Gastrocnemius medialis (tissue), 4 donors: ENCODE measurements around the gene TLL2. TPM values are rescaled to one million over a fixed set of nuclear protein-coding genes. Genes with fewer than 3 reads are reported as not detected.

Experiments used
- ATAC-seq, 2 donors: fragments of 150-250 bp; one replicate each; pipeline ENCODE4 v1.9.1; 2016
- DNase-seq, 2 donors: peaks; one replicate each; pipeline ENCODE4 v3.0.0-alpha.2; 2019
- H3K27ac ChIP-seq, 4 donors: fragments of 200-600 bp; sonication (generic); 1 replicate in 1 of 4; 2 replicates in 3 of 4; pipeline ENCODE4 v1.5.1; 2016 to 2018; ENCODE audit warnings: mild to moderate bottlenecking in 2 of 4, moderate library complexity in 1 of 4
- H3K27me3 ChIP-seq, 3 donors: fragments of 200-600 bp; sonication (generic) in 2 of 3; 1 replicate in 1 of 3; 2 replicates in 2 of 3; pipeline versions ENCODE4 v1.5.1 to v1.6.0; 2016 to 2019; ENCODE audit warnings: mild to moderate bottlenecking in 1 of 3, moderate library complexity in 1 of 3
- H3K36me3 ChIP-seq, 2 donors: fragments of 200-600 bp; sonication (generic) in 1 of 2; one replicate each; pipeline ENCODE4 v1.5.1; 2017 to 2018
- H3K4me1 ChIP-seq, 2 donors: fragments of 200-600 bp; sonication (generic) in 1 of 2; one replicate each; pipeline ENCODE4 v1.5.1; 2016 to 2017; ENCODE audit warnings: mild to moderate bottlenecking in 2 of 2
- H3K4me3 ChIP-seq, 4 donors: fragments of 200-600 bp; sonication (generic) in 3 of 4; 1 replicate in 1 of 4; 2 replicates in 3 of 4; pipeline ENCODE4 v1.5.1; 2016 to 2019; ENCODE audit warnings: mild to moderate bottlenecking in 2 of 4
- H3K9me3 ChIP-seq, 3 donors: fragments of 200-600 bp; sonication (generic) in 2 of 3; 1 replicate in 1 of 3; 2 replicates in 2 of 3; pipeline ENCODE4 v1.5.1; 2016 to 2019
- POLR2A ChIP-seq, 2 donors: fragments of 450-650 bp; IDR thresholded peaks; one replicate each; pipeline ENCODE4 v1.6.1; 2017; ENCODE audit warnings: antibody characterized with exemption in 2 of 2, mild to moderate bottlenecking in 2 of 2, moderate library complexity in 2 of 2
- in situ Hi-C, 4 donors: fragments of 200-750 bp; cut with MboI; loops; one replicate each; pipeline versions ENCODE4 v1.15.0 to v1.8.0; 2017; ENCODE audit warnings: low sequenced_read_pairs in 4 of 4
- intact Hi-C: fragments of 100-400 bp; cut with DNase I; formaldehyde crosslinking; loops from one replicate; pipeline ENCODE4 v1.15.1; 2023; ENCODE audit warnings: low total_unique reads
- total RNA-seq, 4 donors: library from RNA; depleted of rRNA; stranded (reverse); fragments of >200 nt; gene quantifications; one replicate each; pipeline versions ENCODE4 v1.1.0 to v1.2.3, GENCODE V29; 2016
- TF ChIP-seq, protein P1 (sequence below), 5 experiments: fragments of 450-650 bp in 3 of 5; fragments of 200-600 bp in 2 of 5; sonication (generic) in 2 of 5; IDR thresholded peaks in 4 of 5; conservative IDR thresholded peaks in 1 of 5; 1 replicate in 4 of 5; 2 replicates in 1 of 5; pipeline ENCODE4 v1.5.1; 2016 to 2019; ENCODE audit warnings: antibody characterized with exemption in 5 of 5, mild to moderate bottlenecking in 3 of 5, moderate library complexity in 3 of 5

TLL2 gene
- total RNA-seq, 4 donors from 2014 or later, result 0.10 to 1.0 (median 0.44) TPM; not detected in 1

DNA sequence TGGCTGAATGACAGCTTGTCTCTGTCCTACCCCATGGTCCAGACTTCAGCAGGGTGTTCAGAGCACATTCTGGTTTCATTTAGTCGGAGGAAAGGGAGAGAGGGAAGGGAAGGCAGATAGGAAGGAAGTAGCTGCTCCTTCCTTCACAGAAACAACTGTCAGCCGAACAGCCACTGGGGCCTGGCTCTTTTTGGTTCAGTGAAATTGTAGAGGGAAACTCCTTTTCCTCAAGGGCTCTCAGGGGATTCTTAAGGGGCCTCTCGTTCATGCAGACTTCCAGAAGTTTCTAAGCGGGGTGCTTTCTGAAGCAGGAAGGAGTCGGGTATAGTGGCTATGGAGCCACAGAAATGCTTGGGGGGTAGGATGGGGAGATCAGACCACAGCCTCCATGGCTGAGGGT, 56.4 kb downstream of the TLL2 start:
- H3K9me3 ChIP-seq, result no peaks in the 10 kb centered on the region
- in situ Hi-C loops (no loop called here), intact Hi-C loops (no loop called here)
- DNase-seq, result no peak
- no peak overlapping the region for H3K27ac ChIP-seq
- H3K27me3 ChIP-seq, result no peaks in the 10 kb centered on the region
- no peak for ATAC-seq
- H3K36me3 ChIP-seq, result no peaks in the 10 kb centered on the region
- no peak overlapping the region for H3K4me3 ChIP-seq
- TF ChIP-seq, protein P1, sequence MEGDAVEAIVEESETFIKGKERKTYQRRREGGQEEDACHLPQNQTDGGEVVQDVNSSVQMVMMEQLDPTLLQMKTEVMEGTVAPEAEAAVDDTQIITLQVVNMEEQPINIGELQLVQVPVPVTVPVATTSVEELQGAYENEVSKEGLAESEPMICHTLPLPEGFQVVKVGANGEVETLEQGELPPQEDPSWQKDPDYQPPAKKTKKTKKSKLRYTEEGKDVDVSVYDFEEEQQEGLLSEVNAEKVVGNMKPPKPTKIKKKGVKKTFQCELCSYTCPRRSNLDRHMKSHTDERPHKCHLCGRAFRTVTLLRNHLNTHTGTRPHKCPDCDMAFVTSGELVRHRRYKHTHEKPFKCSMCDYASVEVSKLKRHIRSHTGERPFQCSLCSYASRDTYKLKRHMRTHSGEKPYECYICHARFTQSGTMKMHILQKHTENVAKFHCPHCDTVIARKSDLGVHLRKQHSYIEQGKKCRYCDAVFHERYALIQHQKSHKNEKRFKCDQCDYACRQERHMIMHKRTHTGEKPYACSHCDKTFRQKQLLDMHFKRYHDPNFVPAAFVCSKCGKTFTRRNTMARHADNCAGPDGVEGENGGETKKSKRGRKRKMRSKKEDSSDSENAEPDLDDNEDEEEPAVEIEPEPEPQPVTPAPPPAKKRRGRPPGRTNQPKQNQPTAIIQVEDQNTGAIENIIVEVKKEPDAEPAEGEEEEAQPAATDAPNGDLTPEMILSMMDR (IDR thresholded peaks at IDR 0.05 in 4 of 5, conservative IDR thresholded peaks at IDR 0.05 in 1 of 5), result no peak
- no peak for TF ChIP-seq POLR2A (IDR thresholded peaks at IDR 0.05)
- H3K4me1 ChIP-seq, result no peaks in the 10 kb centered on the region

DNA sequence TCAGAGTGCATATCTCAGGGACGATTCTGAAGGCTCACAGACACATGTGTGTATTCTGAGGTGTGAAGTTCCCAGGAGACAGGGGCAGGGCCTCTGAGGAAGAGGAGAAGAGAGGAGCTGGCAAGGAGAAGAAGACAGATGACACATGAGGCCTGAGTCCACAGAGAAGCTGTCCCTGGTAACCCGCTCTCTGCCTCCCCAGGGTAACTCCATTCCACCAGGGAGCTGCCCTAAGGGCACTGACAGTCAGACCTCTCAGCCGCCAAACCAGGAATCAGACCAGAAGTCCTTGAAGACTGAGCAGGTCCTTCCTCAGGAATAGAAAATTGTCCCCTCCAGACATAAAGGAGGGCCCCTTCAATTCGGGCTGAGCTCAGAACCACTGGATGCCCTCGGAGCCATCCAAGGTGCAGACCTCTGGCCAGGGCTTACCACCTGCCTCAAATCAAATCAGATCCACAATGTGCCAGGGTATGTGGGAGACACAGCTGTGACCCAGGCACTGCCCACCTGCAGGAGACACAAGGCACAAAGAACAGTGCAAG, 57.4 kb downstream of the TLL2 start:
- in situ Hi-C loops (no loop called here), intact Hi-C loops (no loop called here)
- no peaks in the 10 kb centered on the region for H3K4me1 ChIP-seq
- H3K9me3 ChIP-seq, result no peaks in the 10 kb centered on the region
- no peak overlapping the region for H3K27ac ChIP-seq
- ATAC-seq, result no peak
- no peak for DNase-seq
- no peak overlapping the region for H3K4me3 ChIP-seq
- H3K27me3 ChIP-seq, result no peaks in the 10 kb centered on the region
- H3K36me3 ChIP-seq, result no peaks in the 10 kb centered on the region
- TF ChIP-seq POLR2A (IDR thresholded peaks at IDR 0.05), result no peak
- TF ChIP-seq, protein P1 (IDR thresholded peaks at IDR 0.05 in 4 of 5, conservative IDR thresholded peaks at IDR 0.05 in 1 of 5), result no peak

DNA sequence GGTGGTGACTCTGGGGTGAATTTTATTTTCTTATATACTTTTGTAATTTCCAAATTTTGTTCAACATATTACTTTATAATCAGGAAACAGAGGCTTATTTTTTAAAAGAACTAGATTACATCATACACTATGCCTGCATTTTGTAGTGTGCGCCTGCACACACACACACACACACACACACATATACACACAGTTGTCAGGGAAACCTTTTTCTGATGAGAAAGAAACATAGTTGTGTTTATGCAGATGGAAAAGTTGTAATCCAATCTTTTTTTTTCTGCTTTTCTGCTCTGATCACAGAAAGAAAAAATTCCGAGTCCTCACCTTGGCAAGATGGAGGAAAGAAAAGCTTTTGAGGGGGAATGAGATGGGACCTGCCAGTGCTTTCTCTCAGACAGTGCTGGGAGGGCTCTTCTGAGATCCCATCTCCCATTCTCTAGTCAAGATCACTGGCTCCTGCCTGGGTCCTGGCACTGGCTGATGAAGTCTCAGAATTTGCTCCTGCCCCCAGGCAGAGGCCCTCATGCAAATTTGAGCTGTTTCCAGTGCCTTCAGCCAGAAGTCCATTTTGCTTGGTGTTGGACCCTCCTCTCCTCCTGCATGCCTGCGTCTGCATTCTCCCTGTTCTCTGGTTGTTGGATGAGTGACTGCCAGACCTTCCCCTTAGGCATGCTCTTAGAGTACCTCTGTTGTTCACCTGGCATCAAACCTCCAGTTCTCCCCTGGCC, 59.7 kb downstream of the TLL2 start:
- intact Hi-C loops (no loop called here), in situ Hi-C loops (no loop called here)
- Histone ChIP-seq H3K27me3 (no peaks in the 10 kb centered on the region), H3K36me3 (no peaks in the 10 kb centered on the region), H3K9me3 (no peaks in the 10 kb centered on the region), H3K4me3 (no peak overlapping the region), H3K27ac (no peak overlapping the region), H3K4me1 (no peaks in the 10 kb centered on the region)
- DNase-seq (no peak), ATAC-seq (no peak)
- TF ChIP-seq, protein P1 (IDR thresholded peaks at IDR 0.05 in 4 of 5, conservative IDR thresholded peaks at IDR 0.05 in 1 of 5), result no peak
- TF ChIP-seq POLR2A (IDR thresholded peaks at IDR 0.05), result no peak

DNA sequence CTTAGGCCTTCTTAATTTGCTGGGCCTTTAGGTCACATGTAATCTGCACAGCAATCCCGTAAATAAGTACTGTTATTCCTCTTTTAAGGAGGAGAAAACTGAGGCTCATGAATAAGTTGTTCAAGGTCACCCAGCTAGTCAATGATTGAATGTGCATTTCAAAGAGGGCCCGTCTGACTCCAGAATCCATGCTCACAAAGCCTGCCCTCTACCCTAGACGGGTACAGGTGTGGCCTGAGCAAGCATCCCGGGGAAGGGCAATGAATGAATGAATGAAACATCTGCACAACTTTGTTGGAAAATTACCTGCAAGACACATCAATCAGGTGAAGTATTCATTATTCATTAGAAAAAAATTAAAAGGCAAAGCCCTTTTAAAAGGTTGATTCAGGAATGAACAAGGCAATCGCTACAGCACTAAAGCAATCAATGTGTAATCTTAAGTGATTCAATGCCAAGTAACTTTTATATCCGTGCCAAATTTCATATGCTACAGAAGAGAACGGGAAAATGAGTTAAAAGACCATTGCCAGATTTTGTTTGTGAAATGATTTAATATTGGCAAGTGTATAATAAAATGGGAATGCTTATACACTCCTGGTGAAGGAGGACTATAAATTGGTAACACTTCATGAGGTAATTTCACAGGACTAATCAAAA, 61.1 kb downstream of the TLL2 start:
- intact Hi-C loops, result no loop called here
- no peak for DNase-seq
- no peaks in the 10 kb centered on the region for H3K36me3 ChIP-seq
- H3K4me1 ChIP-seq, result no peaks in the 10 kb centered on the region
- in situ Hi-C loops, result no loop called here
- ATAC-seq, result no peak
- no peaks in the 10 kb centered on the region for H3K27me3 ChIP-seq
- no peaks in the 10 kb centered on the region for H3K9me3 ChIP-seq
- H3K27ac ChIP-seq, result no peak overlapping the region
- TF ChIP-seq, protein P1 (IDR thresholded peaks at IDR 0.05 in 4 of 5, conservative IDR thresholded peaks at IDR 0.05 in 1 of 5), result no peak
- TF ChIP-seq POLR2A (IDR thresholded peaks at IDR 0.05), result no peak
- H3K4me3 ChIP-seq, result no peak overlapping the region
